Activated effector memory CD4-positive, alpha-beta T cell treated with Interleukin-2 at 50 U/mL for 16 hours (primary cell): Measurements from ENCODE around the gene DOK6.
"Not testable (repeated sequence)": the region's sequence is repeated elsewhere in the genome, so short reads cannot be mapped to it uniquely, and the experiment has no call there.

Experiments used
- DNase-seq: peaks from one replicate; pipeline ENCODE4 v3.0.0-alpha.2; 2020

The DOK6 gene

DNA sequence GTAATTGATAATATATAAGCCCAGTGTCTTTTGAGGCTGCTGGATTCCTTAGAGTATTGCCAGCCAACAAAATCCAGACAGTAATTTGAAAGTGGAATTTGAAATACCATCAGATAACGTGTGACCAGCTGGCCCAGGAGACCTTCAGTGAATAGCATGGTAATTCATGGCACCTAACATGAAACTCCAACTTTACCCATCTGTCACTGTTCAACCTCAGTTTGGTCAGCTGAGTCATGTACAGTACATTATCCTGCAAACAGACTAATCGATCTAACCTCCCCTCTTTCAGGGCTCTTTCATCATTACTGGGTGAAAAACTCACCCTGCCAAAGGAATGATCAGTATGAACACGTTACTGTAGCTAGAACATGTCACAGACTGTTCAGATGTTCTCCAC is 230.6 kb downstream of the DOK6 start:
- no peak for DNase-seq

DNA sequence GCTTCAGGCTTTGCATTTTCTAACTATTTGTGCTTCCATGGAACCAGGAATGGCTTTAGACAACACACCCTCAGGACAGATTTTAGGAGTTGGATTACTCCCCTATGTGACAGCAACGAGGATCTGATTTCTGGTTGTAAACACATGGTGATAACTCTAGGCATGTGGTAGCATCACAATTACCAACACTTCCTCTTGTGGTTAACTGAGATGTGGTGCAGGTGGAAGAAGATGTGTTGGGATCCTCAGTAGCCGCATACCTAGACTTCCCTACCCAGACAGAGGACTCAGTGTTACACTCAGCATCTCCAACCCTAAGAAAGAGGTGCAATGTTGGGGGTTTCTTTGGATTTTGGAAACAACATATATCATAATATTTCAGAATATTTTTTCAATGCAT is 234.8 kb downstream of the DOK6 start:
- DNase-seq = no peak

- no peak for DNase-seq
Observed at GRCh38 chr18:69636529-69637301, 236.0 kb downstream of the DOK6 start.

GRCh38 chr18:69638056-69638455 is 237.4 kb downstream of the DOK6 start:
- no peak for DNase-seq

- DNase-seq = no peak
Observed at GRCh38 chr18:69647702-69648101, 247.0 kb downstream of the DOK6 start.

DNA sequence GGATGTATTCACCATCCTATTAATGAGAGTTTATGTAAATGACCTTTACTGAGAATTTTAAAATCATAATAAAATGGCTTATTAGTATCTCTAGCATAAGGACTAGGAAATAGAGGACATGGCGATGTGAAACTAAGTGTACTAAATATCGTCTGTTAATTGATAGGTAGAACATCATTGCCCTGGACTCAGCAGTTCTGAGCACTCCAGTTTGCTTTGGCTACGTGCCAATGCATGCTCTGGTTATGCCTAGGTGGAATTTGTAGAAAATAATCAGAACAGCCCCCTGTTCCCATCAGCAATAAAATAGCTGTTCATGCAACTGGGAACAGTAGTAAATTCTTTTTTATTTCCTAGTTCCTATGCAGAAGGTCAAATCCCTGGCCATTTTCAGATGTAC is 247.8 kb downstream of the DOK6 start:
- DNase-seq = no peak

DNA sequence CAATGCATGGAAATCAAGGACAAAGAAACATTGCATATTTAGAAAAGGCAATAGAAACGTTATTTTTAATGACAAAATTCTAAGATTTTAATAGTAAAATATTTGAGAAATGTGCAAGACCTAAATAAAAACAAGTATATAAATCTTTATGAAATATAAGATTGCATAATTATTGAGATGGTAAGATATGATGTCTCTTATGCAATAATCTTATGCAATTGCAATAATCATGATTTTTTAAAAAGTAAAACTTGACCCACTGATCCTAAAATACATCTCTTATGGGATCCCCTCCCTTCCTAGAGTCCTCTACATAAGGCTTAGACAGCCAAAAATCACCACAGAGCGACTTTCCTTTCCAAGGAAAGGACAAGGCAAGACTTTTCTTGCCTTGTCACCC is 249.0 kb downstream of the DOK6 start:
- no peak for DNase-seq

DNA sequence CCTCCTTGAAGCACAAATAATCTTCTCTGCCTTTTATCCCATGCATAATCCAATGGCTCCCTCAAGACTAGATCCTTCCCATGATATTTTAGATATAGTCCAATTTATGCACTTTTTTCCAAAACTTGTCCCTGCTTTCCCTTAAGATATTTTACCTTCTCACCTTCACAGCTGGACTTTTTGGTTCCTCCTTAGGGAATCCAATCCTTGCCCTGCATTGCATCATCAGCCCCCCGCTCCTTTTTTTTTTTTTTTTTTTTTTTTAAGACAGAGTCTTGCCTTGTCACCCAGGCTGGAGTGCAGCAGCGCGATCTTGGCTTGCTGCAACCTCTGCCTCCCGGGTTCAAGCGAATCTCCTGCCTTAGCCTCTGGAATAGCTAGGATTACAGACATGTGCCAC is 250.6 kb downstream of the DOK6 start:
- DNase-seq = no peak

- DNase-seq = no peak
Observed at GRCh38 chr18:69655816-69656215, 255.1 kb downstream of the DOK6 start.

- DNase-seq = no peak
Observed at GRCh38 chr18:69658103-69658502, 257.4 kb downstream of the DOK6 start.

DNA sequence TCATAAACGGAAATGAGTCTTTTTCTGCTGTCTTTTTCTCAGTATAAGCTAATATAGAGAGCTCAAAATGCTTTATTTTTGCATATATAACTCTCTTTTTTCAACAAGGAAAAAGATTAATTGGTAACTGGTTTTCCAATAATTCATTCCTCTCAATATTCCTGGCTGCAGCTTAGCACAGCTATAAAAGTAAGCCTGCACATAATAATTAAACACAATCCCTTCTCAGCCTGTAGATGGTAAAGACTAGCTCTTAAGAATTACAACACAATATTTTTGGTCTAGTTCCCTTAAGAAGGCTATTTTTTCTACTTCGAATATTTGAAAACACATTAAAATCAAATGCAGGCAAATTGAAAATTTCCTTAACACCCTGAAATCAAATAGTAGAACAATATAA is 258.0 kb downstream of the DOK6 start:
- DNase-seq = no peak

GRCh38 chr18:69659142-69659651 is 258.5 kb downstream of the DOK6 start:
- DNase-seq = no peak

DNA sequence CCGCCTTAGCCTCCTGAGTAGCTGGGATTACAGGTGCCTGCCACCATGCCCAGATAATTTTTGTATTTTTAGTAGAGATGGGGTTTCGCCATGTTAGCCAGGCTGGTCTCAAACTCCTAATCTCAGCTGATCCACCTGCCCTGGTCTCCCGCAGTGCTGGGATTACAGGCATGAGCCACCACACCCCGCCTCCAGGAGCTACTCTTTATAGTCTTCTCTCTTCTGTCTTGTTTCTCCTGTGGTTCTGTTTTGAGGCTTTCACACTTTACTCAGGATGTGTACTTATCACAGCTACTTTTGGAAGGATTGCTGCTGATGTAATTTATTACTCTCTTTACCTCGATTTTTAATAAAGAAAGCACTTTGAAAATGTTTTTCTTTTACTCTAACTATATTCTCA is 261.4 kb downstream of the DOK6 start:
- not testable (repeated sequence) for DNase-seq

GRCh38 chr18:69664399-69664798 is 263.7 kb downstream of the DOK6 start:
- no peak for DNase-seq

DNA sequence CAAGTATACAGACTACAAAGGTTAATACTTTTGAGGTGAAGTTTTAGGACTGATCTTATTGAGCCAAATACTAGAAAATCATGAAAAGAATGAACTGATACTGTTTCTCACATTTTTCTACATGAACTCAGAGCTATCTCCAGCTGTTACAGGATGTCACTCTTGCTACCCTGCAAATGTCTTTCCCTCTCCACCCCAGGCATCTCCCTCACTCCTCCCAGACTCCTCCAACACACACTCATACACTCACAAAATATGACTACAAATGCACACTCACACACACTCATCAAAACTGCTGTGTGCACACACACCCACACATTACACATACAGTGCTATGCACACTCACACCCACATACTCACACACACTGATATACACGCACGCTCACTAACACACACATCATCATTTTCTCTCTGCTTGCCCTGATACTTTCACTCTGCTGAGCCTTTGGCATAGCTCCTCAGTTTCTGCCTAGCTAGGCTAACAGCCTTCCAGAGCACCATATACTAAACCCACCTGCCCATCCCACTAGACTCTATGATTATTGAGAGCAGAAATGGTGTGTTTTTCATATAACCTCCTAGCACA is 273.7 kb downstream of the DOK6 start:
- DNase-seq = no peak

GRCh38 chr18:69674966-69675365 is 274.3 kb downstream of the DOK6 start:
- DNase-seq = no peak

- no peak for DNase-seq
Observed at GRCh38 chr18:69677595-69677994, 276.9 kb downstream of the DOK6 start.

GRCh38 chr18:69680123-69680522 is 279.4 kb downstream of the DOK6 start:
- DNase-seq = no peak

DNA sequence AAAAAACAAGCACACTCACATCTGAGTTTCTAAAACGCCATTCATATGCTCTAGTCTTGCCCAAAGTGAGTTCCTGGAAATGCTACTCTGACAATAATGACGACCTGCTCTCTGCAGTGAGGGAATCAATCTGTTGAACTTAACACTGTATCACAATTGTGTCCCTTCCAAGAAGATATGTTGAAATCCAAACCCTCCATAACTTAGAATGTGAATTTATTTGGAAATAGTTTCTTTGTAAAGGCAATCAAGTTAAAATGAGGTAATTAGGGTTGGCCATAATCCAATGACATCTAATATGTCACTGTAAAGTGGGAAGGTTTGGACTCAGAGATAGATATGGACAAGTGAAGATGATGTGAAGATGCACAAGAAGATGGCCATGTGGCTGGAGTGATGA is 282.5 kb downstream of the DOK6 start:
- no peak for DNase-seq

GRCh38 chr18:69684789-69685188 is 284.1 kb downstream of the DOK6 start:
- DNase-seq = no peak

GRCh38 chr18:69686861-69687260 is 286.2 kb downstream of the DOK6 start:
- no peak for DNase-seq

DNA sequence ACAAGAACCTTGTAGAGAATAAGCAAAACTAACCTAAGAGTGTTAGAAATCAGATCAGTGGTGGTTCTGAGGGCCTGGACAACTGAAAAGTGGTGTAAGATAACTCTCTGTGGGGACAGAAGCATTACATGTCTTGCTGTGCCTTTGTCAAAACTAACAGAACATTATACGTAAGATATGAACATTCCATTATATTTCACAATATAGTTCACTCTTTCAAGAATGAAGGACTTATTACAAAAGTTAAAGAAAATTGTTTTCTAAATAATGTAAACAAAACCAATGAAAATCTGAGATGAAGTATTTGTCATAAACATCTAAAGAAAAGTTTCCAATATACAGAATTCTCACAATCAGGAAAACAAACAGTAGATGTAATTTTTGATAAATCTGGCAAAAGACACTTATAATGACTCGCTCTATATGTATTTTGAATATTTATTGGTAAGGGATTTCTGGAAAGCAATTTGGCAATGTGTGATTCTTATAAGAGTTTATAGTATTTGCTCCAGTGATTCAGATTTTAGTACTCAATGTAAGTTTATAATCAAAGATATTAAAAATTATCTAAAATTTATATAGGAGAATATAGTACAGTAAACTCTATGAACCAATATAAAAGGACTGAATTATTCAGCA is 288.6 kb downstream of the DOK6 start:
- DNase-seq = no peak

DNA sequence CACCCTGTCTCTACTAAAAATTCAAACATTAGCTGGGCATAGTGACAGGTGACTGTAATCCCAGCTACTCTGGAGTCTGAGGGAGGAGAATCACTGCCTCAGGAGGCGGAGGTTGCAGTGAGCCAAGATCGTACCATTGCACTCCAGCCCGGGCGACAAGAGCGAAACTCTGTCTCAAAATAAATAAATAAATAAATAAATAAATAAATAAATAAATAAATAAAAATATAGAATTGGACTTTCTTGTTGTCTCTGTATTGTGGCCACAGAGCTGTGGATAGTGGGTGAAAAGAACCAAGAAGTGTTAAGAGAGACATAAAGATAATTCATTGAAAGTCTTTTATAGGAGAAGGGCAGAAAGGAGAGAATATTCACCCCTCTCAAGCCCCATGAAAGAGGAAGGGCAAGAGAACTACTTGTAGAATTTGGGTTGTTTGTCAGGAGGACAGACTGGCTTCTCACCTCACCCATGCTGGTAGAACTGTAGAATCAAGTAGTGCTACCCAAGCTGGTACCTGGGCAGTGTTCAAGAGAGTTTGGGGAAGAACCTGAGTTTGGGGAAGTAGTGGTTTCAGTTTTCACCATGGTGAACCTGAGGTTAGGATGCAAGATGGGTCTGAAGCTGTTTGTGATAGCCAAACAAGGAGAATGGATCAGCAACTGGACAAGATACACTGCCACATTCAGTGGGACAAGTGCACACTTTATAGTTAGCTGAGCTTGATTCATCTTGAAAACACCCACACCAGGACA is 290.5 kb downstream of the DOK6 start:
- DNase-seq = no peak
